Subcutaneous adipose tissue (tissue), 4 donors: Measurements from ENCODE around the gene ANTKMT. TPM values are rescaled to one million over a fixed set of nuclear protein-coding genes. Genes with fewer than 3 reads are reported as not detected.

Experiments
- total RNA-seq, 4 donors: library from RNA; depleted of rRNA; stranded (reverse); fragments of >200 nt; gene quantifications; one replicate each; pipeline ENCODE4 v1.1.0, GENCODE V29; 2016
- TF ChIP-seq, protein P1 (sequence below): fragments of 450-650 bp; IDR thresholded peaks from one replicate; pipeline ENCODE4 v1.5.1; 2016; ENCODE audit warnings: low read depth, mild to moderate bottlenecking, control low read depth, antibody characterized with exemption, moderate library complexity

The ANTKMT gene
- total RNA-seq, 4 donors from 2014 or later: 12.6 to 55.6 (median 23.7) TPM

GRCh38 chr16:751152-752006, 30.4 kb downstream of the ANTKMT start:
- TF ChIP-seq, protein P1, sequence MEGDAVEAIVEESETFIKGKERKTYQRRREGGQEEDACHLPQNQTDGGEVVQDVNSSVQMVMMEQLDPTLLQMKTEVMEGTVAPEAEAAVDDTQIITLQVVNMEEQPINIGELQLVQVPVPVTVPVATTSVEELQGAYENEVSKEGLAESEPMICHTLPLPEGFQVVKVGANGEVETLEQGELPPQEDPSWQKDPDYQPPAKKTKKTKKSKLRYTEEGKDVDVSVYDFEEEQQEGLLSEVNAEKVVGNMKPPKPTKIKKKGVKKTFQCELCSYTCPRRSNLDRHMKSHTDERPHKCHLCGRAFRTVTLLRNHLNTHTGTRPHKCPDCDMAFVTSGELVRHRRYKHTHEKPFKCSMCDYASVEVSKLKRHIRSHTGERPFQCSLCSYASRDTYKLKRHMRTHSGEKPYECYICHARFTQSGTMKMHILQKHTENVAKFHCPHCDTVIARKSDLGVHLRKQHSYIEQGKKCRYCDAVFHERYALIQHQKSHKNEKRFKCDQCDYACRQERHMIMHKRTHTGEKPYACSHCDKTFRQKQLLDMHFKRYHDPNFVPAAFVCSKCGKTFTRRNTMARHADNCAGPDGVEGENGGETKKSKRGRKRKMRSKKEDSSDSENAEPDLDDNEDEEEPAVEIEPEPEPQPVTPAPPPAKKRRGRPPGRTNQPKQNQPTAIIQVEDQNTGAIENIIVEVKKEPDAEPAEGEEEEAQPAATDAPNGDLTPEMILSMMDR: no peak

- TF ChIP-seq, protein P1: no peak
Observed at GRCh38 chr16:752007-752312, 31.0 kb downstream of the ANTKMT start.

DNA sequence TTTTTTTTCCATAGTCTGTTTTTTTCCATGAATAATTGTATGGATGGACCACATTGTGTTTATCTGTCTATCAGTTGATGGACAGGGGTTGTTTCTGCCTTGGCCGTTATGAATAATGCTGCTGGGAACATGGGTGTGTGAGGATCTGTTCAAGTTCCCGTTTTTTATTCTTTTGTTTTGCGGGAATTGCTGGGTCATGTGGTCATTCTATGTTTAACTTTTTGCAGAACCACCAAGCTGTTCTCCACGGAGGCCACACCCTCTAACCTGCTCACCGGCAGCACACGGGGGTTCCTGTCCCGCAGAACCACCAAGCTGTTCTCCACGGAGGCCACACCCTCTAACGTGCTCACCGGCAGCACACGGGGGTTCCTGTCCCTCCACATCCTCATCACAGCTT, 33.7 kb downstream of the ANTKMT start:
- TF ChIP-seq, protein P1: no peak

DNA sequence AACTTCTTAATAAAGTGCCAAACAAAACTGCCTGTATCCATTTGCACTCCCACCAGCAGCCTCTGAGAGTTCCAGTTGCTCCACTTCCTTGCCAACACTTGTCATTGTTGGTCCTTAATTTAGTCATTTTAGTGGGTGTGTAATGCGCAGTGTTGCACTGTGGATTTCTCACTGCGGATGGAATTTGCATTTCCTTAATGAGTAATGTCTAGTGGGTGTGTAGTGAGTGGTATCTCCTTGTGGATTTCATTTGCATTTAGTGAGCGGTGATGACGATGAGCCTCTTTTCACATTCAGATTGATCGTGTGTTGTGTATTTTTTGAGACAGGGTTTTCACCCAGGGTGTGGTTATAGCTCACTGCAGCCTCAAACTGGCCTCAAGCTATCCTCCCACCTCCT, 35.5 kb downstream of the ANTKMT start:
- TF ChIP-seq, protein P1: no peak

- TF ChIP-seq, protein P1: no peak
Observed at GRCh38 chr16:759110-759910, 38.4 kb downstream of the ANTKMT start.

- TF ChIP-seq, protein P1: no peak
Observed at GRCh38 chr16:760065-760464, 39.1 kb downstream of the ANTKMT start.
